Adipose tissue (tissue), 3 donors: Measurements from ENCODE around the gene SWI5. TPM values are rescaled to one million over a fixed set of nuclear protein-coding genes. Genes with fewer than 3 reads are reported as not detected.

Source experiments
- H3K27ac ChIP-seq: one replicate; pipeline ENCODE4 v1.5.1; 2013; ENCODE audit warnings: low read depth, low read length
- WGBS, 3 donors: extraction: QIAGEN DNeasy Blood & Tissue Kit; methylation state at CpG; one replicate each; pipeline ENCODE4 v1.1.7; 2013; 5-methylcytosine and 5-hydroxymethylcytosine counted together
- polyA plus RNA-seq, 3 donors: library from polyadenylated mRNA; stranded (reverse); fragments of 200-250 nt; gene quantifications; one replicate each; pipeline ENCODE4 v1.2.3, GENCODE V29; 2013
- donor health status: healthy with polysubstance abuse.
- donor health status: Bipolar disorder and iron deficiency.
- donor health status: healthy.

The SWI5 gene
- polyA plus RNA-seq, 3 donors: 19.4 to 45.3 (median 27.9) TPM

GRCh38 chr9:128333451-128333869, 57.4 kb downstream of the SWI5 start:
- no peak overlapping the region for H3K27ac ChIP-seq
- 70 to 86% (median 81%) methylated on average over 11 of the region's 11 CpGs for WGBS, 3 donors

- 86 to 94% (median 86%) methylated on average over 7 of the region's 7 CpGs for WGBS, 3 donors
- no peak overlapping the region for H3K27ac ChIP-seq
Observed at GRCh38 chr9:128335161-128335560, 59.1 kb downstream of the SWI5 start.

DNA sequence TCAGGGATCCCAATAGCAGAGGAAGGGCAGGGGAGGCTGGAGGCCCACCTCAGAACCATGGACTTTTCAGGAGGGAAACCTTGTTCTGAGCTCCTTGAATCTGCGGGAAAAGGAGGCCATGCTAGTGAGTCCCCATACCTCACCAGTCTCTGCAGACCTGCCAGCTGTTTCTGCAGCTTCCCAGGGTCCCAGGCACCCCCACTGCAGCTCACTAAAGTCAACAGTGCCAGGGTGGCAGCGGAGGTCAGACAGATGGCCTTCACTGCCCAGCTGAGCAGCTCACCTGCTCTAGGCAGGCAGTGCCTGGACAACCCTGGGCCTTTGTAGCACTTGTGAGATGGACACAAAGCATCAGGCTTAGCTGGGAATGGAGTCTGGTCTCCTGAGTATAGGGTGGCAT, 59.8 kb downstream of the SWI5 start:
- no peak overlapping the region for H3K27ac ChIP-seq
- WGBS, 3 donors: 60 to 91% (median 88%) methylated on average over 2 of the region's 2 CpGs

- H3K27ac ChIP-seq: no peak overlapping the region
- WGBS, 3 donors: 81 to 93% (median 91%) methylated on average over 7 of the region's 7 CpGs
Observed at GRCh38 chr9:128337936-128338335, 61.9 kb downstream of the SWI5 start.

Other genes starting within 250 kb of the SWI5 start
- 1 to 10 TPM; 4.8 to 6.6 (median 5.1) TPM for gene NAIF1, start 209.0 kb upstream of the SWI5 start, polyA plus RNA-seq
- gene SLC25A25, start 208.0 kb upstream of the SWI5 start, polyA plus RNA-seq: 100 to 1,000 TPM in 1 of 3 donors, 10 to 100 TPM in 2; 40.4 to 129 (median 61.0) TPM
- gene PTGES2, start 148.5 kb upstream of the SWI5 start, polyA plus RNA-seq: 10 to 100 TPM; 36.1 to 63.9 (median 39.9) TPM
- 10 to 100 TPM in 1 of 3 donors, 1 to 10 TPM in 2; 5.9 to 15.6 (median 9.5) TPM for gene LCN2, start 126.8 kb upstream of the SWI5 start, polyA plus RNA-seq
- 100 to 1,000 TPM in 1 of 3 donors, 10 to 100 TPM in 2; 74.5 to 110 (median 95.4) TPM for gene BBLN, start 116.0 kb upstream of the SWI5 start, polyA plus RNA-seq
- 10 to 100 TPM; 56.6 to 69.7 (median 57.0) TPM for gene CIZ1, start 84.7 kb upstream of the SWI5 start, polyA plus RNA-seq
- 10 to 100 TPM in 1 of 3 donors, 1 to 10 TPM in 2; 4.5 to 22.8 (median 6.4) TPM for gene DNM1, start 72.9 kb upstream of the SWI5 start, polyA plus RNA-seq
- 100 to 1,000 TPM in 1 of 3 donors, 10 to 100 TPM in 2; 39.4 to 118 (median 52.6) TPM for gene GOLGA2, start 269 bp upstream of the SWI5 start, polyA plus RNA-seq
- gene TRUB2, start 46.2 kb downstream of the SWI5 start, polyA plus RNA-seq: 10 to 100 TPM in 2 of 3 donors, 1 to 10 TPM in 1; 9.2 to 17.4 (median 10.7) TPM
- 10 to 100 TPM; 30.6 to 46.2 (median 42.0) TPM for gene COQ4, start 46.6 kb downstream of the SWI5 start, polyA plus RNA-seq
- 10 to 100 TPM; 10.9 to 16.7 (median 13.6) TPM for gene SLC27A4, start 64.3 kb downstream of the SWI5 start, polyA plus RNA-seq
- gene URM1, start 95.1 kb downstream of the SWI5 start, polyA plus RNA-seq: 10 to 100 TPM; 58.8 to 75.4 (median 60.4) TPM
- gene CERCAM, start 144.6 kb downstream of the SWI5 start, polyA plus RNA-seq: 10 to 100 TPM; 13.8 to 59.4 (median 19.8) TPM
- gene ODF2, start 179.7 kb downstream of the SWI5 start, polyA plus RNA-seq: 10 to 100 TPM in 2 of 3 donors, 1 to 10 TPM in 1; 9.9 to 17.2 (median 15.0) TPM
- 10 to 100 TPM in 2 of 3 donors, 1 to 10 TPM in 1; 6.9 to 15.9 (median 10.6) TPM for gene GLE1, start 228.4 kb downstream of the SWI5 start, polyA plus RNA-seq